ENCODE results near the gene TAL1. TPM values are rescaled to one million over a fixed set of nuclear protein-coding genes. Genes with fewer than 3 reads are reported as not detected.

The TAL1 gene
- total and polyA plus RNA-seq, 2 of the 8 experiments (the other 6 are each of a cell fraction or from before 2014, with no cell fraction given) = 0.09 to 0.15 TPM

DNA sequence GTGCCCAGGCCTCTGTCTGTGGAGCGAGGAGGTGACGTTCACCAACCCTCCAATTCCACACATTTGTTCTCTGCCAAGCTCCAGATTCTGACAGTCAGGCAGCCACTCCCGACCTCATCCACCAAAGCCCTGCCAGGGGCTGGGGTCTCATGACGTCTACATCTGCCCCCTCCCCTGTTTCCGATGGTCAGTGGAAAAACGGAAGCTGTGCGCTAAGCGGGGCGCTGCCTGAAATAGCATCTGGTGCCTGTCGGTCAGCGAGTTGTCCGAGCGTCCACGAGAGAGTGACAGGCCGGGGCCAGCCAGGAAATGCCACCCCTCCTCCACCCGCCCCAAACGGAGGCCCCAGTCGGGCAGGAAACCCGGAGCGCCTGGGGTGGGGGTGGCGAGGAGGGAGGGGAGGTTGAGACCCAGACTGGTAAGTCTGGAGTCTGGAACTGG is 3.2 kb upstream of the TAL1 start:
- Histone ChIP-seq H3K56ac (replicated peaks; ENCODE audit: insufficient read length, low read depth, low read length) (no peak overlapping the region), H2BK12ac (ENCODE audit: low read depth, low read length) (no peak overlapping the region), H2BK120ac (replicated peaks; ENCODE audit: low read depth, low read length) (no peak overlapping the region), H3K4me1 (replicated peaks in 1 of 4; ENCODE audit: control insufficient read depth in 3 of 4, insufficient read depth in 4 of 4, low read length in 3 of 4) (peaks cover 5 to 17% (median 13%) of the 10 kb centered on the region in 4 experiments), H3K23ac (ENCODE audit: insufficient read length) (no peak overlapping the region), H2AFZ (ENCODE audit: low read length) (no peak overlapping the region), H4K20me1 (replicated peaks in 1 of 2; ENCODE audit: control insufficient read depth in 1 of 2, insufficient read depth in 2 of 2, low read length in 2 of 2) (peaks cover 0 to 4% of the 10 kb centered on the region in 2 experiments), H2BK20ac (ENCODE audit: low read length) (no peak overlapping the region), H3K36me3 (ENCODE audit: control insufficient read depth in 2 of 4, insufficient read depth in 4 of 4, low read length in 3 of 4) (no peaks in the 10 kb centered on the region), H4K5ac (ENCODE audit: insufficient read length, low read depth, low read length) (no peak overlapping the region), H4K91ac (replicated peaks; ENCODE audit: insufficient read length, low read length) (no peak overlapping the region), H3K9ac (replicated peaks in 1 of 4; ENCODE audit: extremely low read depth in 1 of 4, low read depth in 3 of 4, low read length in 3 of 4) (no peak overlapping the region), H3K79me2 (ENCODE audit: control insufficient read depth in 1 of 2, insufficient read depth in 2 of 2, low read length in 2 of 2) (no peaks in the 10 kb centered on the region), H2AK5ac (ENCODE audit: low read depth, low read length) (no peak overlapping the region), H3K79me1 (ENCODE audit: low read depth, low read length) (no peaks in the 10 kb centered on the region), H3K4me2 (ENCODE audit: insufficient read depth in 1 of 2, low read depth in 2 of 2, low read length in 2 of 2) (peak overlapping the region; percentile 29 to 40; a peak in 3 of 4 replicates), H2BK5ac (ENCODE audit: low read depth, low read length) (no peak overlapping the region), H3K4ac (replicated peaks; ENCODE audit: insufficient read length, low read depth, low read length) (no peak overlapping the region), H3K27ac (ENCODE audit: low read depth, low read length) (no peak overlapping the region), H3K23me2 (ENCODE audit: low read depth, low read length) (peaks cover 4% of the 10 kb centered on the region; the same call in 1 of the 2 replicates), H3K4me3 (ENCODE audit: extremely low read depth in 1 of 4, insufficient read depth in 2 of 4, low read depth in 3 of 4, low read length in 4 of 4) (peak overlapping the region in 1 of 4 experiments; percentile 31; a peak in 1 of 8 replicates), H3K14ac (ENCODE audit: insufficient read length) (no peak overlapping the region), H3K27me3 (replicated peaks in 1 of 4; ENCODE audit: control insufficient read depth in 3 of 4, extremely low read depth in 1 of 4, insufficient read depth in 3 of 4, low read length in 3 of 4) (peaks cover 51 to 67% (median 65%) of the 10 kb centered on the region in 4 experiments), H2BK15ac (ENCODE audit: low read length) (no peak overlapping the region), H4K8ac (ENCODE audit: extremely low read depth, insufficient read depth, low read length) (no peak overlapping the region; the same call in 1 of the 2 replicates), H3K9me3 (ENCODE audit: insufficient read depth in 2 of 2, low read depth in 1 of 2, low read length in 1 of 2) (no peaks in the 10 kb centered on the region), H3K18ac (ENCODE audit: extremely low read depth, low read length) (no peak overlapping the region)
- TF ChIP-seq ASH2L (IDR thresholded peaks at IDR 0.05; ENCODE audit: low read length) (no peak), RAD21 (IDR thresholded peaks at IDR 0.05 in 1 of 2, conservative IDR thresholded peaks at IDR 0.05 in 1 of 2; ENCODE audit: low read depth in 2 of 2, low read length in 2 of 2) (no peak), SUZ12 (IDR thresholded peaks at IDR 0.05; ENCODE audit: low read length) (peak; percentile 76; the same call in 1 of the 2 replicates), SAP30 (IDR thresholded peaks at IDR 0.05; ENCODE audit: insufficient read depth, insufficient replicate concordance, low read length) (no peak), EZH2 (IDR thresholded peaks at IDR 0.05; ENCODE audit: low read depth, low read length, severe bottlenecking) (peak; percentile 68)
- WGBS, 2 experiments (ENCODE audit: extremely low coverage in 1 of 2, insufficient coverage in 1 of 2, insufficient read length in 1 of 2, insufficient replicate concordance in 2 of 2, low coverage in 1 of 2, low lambda C conversion rate in 2 of 2, missing lambda C conversion rate in 1 of 2) = 12% methylated on average over 20 of the region's 21 CpGs; no CpG with 5 or more reads in 1 of the 2 experiments
- CTCF ChIA-PET (ENCODE audit: partially characterized antibody) = interaction anchor here (0.7 to 2.3 kb wide), 8 partner anchors 8 to 43 kb away, joined by 3 to 7 read pairs (median 4); no protein-coding TSS in a partner anchor
- FAIRE-seq (no peak), DNase-seq (ENCODE audit: low read depth in 1 of 2, low spot score in 2 of 2) (peak in 1 of 2 experiments; percentile 49)
- POLR2A ChIA-PET (ENCODE audit: partially characterized antibody) = no interaction called here

Measured in H1 (cell line).